Hematopoietic multipotent progenitor cell treated with erythropoietin and hydrocortisone succinate and interleukin-3 and kit ligand, for 6 days (in vitro differentiated cells): ENCODE measurements around the gene SMYD3.
"Not testable (repeated sequence)": the region's sequence is repeated elsewhere in the genome, so short reads cannot be mapped to it uniquely, and the experiment has no call there.

Experiments used
- DNase-seq: peaks from one replicate; pipeline ENCODE4 v3.0.0-alpha.2; 2015

SMYD3 gene

DNA sequence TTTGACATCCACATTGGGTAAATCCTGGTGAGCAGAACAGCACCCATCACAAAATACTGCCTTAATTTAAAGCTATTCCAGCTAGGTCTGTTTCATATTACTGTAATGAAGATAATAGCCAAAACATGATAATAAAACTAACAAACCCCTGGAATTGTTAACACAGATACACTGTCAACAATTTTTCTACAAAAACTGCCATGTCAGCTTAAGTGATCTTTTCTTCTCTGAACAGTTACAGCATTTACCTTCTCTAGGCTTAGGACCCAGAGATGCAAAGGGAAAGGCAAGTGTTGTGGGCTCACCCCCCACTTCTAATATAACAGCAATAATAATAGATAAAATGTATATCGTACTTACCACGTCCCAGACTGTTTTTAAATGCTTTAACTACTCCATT lies 92.1 kb downstream of the SMYD3 start:
- no peak for DNase-seq

DNA sequence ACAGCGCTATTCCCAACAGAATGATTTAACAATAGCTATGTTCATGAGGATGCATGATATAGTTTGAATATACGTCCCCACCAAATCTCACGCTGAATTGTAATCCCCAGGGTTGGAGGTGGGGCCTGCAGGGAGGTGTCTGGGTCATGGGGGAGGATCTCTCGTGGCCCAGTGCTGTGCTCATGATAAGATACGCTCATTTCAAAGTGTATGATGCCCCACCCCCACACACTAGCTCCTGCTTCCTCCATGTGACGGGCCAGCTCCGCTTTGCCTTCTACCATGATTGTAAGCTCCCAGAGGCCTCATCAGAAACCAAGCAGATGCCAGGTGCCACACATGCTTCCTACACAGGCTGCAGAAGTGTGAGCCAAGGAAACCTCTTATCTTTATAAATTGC lies 93.6 kb downstream of the SMYD3 start:
- DNase-seq, result no peak

DNA sequence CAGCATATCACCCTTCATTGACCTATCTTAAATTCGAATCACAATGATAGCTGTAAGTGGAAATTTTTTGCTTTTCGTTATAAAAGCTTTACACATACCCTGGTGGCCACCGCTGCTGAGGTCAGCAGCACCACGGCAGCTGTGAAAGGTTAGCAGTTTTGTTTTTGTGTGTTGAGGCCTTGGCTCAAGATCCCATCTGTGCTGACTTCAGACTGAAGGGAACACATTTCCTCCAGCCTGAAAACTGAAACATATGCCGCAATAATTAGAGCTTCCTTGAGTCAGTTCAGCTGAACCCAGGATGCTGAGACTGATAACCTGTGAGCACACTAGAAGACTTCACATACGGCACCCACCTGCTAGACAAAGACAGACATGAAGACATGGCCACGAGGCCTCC lies 103.0 kb downstream of the SMYD3 start:
- no peak for DNase-seq

DNA sequence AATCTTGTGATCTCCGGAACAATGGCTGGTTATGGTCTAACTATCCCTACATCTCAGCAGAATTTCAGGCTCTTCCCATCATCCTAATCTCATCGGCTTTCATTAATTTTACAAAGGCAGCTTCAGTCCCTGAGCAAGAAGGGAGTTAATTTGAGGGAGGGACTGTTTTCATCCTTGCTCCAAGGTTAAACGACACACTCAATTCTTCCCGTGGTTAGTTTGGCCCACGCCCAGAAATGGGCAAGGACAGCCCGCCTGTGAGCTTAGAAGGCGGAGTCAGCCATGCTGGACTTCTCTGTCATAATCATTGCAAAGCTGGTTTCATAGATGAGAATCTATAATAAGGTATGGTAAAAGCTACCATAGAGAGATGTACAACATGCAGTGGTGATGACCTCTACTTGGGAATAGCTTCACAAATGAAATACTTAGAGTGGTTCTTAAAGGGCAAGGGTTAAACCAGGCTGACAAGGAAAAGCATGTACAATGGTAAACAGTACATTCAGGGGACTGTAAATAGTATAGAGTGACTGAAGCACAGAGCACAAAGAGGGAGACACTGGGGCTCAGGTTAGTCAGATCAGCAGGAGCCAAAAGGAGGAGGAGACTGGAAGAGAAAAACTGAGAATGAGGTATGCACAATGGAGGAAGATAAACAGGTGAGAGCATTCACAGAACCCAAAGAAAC lies 108.8 kb downstream of the SMYD3 start:
- DNase-seq, result peak; percentile 61

DNA sequence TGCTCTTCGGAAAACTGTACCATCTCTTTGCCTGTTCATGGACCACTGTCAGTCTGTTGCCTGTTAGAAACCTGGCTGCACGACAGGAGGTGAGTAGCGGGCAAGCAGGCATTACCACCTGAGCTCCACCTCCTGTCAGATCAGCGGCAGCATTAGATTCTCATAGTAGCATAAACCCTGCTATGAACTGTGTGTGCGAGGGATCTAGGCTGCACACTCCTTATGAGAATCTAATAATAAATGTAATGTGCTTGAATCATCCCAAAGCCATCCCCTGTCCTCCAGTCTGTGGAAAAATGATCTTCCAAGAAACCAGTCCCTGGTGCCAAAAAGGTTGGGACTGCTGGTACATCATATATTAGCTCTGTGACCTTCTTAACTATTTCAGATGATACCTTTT lies 110.0 kb downstream of the SMYD3 start:
- no peak for DNase-seq

DNA sequence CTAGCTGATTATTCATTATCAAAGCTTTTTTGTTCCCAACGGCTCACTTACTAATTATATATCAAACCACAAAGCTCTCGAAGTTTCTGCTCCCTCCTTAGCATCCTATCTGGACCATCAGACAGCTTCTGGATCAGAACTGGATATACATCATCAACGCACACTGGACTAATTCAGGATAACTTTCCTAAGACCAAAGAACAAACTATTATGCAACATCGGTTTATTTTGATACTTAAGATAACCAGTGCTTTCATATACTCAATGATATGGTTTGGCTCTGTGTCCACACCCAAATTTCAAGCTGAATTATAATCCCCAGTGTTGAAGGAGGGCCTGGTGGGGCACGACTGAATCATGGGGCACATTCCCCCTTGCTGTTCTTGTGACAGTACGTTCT lies 110.8 kb downstream of the SMYD3 start:
- DNase-seq, result no peak

DNA sequence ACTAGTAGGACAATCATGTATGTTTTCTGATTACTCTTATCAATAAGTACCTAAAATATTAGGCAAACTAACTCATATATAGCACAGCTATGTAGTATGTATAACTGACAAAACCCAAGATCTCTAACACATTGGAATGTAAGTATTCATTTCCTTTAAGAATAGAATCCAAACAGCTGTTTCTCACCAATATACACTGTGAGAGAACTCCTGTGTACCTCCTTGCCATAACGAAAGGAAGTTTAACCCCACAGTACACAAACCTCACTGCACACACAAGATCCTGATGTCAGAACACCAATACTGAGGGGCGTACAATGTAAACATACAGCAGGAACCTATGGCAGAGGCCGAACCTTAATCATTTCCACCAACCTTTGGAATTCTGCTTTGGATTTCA lies 113.0 kb downstream of the SMYD3 start:
- no peak for DNase-seq

DNA sequence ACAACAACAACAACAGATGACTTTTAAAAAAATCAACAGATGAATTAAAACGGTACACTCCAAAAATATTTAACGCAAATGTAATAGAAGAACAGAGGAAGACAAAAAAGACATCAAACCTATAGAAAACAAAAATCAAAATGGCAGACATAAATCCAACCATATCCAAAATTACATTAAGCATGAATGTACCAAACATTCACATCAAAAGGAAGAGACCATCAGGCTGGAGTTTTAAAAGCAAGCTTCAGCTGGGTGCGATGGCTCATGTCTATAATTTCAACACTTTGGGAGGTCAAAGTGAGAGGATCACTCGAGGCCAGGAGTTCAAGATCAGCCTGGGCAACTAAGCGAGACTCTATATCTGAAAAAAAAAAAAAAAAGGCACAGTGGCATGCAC lies 116.2 kb downstream of the SMYD3 start:
- no peak for DNase-seq

DNA sequence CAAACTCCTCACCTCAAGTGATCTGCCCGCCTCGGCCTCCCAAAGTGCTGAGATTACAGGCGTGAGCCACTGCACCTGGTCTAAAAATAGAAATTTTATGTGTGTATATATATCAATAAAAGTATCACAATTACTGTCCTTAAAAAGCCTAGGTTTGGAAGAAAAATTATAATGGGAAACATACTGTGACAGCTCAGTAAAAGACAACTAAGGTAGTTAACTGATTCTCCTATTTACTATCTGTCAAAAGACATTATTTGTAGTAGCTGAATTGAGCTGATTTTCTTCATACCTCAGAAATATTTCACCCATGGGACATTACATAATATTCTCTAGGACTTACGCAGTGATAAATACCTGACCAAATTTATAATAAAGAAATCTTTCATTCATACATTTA lies 122.5 kb downstream of the SMYD3 start:
- no peak for DNase-seq

DNA sequence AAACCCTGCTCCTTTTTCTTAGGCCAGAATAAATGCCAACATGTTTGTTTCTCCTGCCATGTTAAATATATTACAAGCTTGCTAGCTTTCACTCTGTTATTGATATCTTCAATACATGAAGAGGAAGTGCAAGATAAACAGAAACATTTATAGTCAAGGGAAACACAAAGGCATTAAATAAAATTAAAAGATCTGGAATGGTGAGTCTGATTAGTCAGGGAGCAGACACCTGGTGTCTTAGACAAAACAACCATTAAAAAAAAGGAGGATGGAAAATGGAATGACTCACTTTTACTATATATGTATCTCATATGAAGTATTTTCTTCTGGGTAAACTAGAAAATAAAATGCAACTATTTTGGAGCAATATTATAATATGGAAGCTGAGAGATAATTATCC lies 123.3 kb downstream of the SMYD3 start:
- DNase-seq, result no peak

DNA sequence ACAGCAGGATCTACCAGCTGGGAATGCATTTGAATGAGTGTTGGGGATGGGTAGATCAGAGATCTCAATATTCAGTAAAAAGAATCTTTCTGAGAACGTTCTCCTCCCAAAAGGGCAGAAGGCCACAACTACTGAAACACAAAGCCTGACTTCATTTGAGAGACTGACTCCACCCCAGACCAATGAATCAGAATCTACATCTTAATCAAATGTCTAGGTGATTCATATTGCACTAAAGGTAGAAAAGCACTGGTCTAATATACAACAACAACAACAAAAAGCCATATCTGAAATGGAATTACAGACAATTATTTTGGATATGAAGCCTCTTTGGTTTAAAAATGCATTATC lies 123.9 kb downstream of the SMYD3 start:
- DNase-seq, result no peak

DNA sequence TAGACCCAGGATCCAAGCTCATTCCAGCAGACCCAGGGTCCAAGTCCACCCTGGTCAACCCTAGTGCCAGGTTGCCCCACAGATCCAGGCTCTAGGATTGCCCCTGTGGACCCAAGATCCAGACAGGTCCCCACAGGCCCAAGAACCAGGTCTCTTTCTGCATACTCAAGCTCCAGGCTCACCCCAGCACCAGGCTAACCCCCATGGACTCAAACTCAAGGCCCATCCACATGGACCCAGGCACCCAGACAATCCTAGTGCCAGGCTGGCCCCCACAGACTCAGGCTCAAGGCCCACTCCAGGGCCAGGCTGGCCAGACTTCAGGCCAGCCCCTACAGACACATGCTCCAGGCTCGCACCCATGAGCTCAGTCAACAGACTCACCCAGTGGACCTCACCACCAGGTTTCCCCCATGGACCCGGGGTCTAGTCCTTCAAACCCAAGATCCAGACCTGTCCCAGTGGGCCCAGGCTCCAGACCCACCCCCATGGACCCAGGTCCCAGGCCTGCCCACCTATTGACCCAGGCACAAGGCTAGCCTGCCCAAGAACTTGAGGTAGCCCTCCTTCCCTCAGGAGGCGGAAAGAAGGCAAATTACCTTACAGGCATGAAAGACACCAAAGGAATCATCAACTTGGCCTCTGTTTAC lies 124.4 kb downstream of the SMYD3 start:
- DNase-seq, result no peak

DNA sequence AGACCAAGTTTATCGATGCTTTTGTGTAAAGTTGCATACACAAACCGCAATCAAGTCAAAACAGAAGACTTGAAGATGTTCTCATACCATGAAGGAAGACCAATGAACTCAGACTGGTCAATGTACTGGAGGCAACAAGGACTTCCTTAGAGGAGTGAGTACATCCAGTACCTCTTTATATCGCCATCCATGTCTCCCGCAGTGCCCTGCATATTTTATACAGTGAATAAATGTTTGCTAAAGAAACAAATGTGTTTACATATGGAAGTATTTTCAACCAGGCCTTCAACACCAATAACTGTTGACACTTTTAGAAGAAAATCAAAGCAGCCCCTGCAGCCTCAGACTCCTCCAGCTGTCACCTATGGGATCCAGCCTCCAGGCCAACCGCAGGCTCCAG lies 125.6 kb downstream of the SMYD3 start:
- DNase-seq, result no peak

DNA sequence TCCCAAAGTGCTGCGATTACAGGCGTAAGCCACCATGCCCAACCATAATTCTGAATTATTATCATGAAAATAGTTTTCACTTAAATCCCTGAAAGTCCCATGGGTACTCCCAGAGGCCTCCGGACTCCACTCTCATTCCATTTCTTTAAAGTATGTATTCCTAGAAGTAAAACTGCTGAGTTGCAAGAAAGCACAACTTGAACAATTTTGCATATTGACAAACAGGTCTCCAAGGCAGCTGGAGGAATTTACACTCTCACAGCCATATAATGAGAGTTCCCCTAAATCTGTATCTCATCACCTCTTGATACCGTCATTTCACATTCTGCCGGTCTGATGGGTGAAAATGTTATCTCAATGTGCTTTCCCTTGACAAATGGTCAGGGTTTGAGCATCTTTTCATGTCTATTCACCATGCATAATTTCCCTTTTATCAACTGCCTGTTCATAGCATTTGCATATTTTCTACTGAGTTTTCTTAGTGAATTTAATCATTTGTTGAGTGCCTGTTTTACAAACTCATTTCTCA lies 129.4 kb downstream of the SMYD3 start:
- no peak for DNase-seq

DNA sequence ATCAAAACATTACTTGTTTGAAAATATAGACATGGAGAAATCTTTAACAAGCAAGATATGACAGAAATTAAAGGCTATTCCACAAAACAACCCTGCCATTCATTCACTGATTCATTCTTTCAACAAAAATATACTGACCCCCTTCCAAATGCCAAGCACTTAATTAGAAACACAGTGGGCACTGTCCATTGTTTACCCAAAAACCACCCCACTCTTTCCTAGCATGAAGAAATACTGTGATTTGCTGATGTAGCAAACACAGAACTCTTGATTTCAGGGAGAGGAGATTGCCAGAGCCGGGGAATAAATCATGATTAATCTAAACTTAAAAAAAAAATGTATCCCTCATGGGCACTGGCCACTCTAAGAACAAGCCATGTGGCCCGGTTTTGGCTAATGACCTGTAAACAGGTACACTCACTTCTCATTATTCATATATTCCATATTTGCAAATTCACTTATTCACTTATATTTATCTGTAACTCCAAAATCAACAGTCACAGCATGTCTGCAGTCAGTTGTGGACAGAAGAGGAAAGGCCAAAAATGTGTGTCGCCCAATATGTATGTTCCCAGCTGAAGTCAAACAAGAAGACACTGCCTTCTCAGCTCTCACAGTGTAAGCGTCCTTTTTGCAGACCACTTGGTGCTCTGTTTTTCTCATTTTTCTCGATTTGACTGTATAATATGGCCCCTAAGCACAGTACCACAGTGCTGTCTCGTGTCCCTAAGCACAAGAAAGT lies 133.1 kb downstream of the SMYD3 start:
- DNase-seq, result no peak

DNA sequence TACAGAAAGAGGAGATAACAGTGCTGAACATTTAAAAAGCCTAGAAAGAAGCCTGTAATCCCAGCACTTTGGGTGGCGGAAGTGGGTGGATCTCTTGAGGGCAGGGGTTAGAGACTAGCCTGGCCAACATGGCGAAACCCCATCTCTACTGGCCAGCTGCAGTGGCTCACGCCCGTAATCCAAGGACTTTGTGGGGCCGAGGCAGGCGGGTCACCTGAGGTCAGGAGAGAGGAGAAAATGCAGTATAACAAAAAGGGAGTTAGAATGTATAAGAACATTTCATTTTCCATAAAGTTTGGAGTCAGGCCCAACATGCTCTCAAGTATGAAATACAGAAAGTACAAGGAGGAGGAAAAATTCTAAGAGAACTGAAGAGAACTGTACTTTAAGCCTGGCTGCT lies 134.5 kb downstream of the SMYD3 start:
- DNase-seq, result no peak

DNA sequence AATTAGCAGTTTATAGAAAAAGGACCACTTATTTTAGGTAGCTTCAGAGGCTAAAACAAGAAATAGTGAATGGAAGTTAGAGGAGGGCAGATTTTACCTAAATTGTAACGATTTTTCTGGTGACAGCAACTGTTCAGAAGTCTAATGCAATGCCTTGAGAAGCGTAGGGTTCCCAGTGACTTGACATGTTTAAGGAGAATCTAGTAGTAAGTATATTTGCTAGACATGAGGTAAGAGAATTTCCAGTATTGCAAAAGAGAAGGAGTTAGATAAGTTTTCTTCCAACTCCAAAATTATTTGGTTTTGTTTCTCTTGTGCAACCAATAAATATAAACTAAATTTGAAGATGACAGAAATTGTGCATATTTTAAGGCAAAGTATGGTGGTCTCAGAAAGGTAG lies 140.0 kb downstream of the SMYD3 start:
- DNase-seq, result no peak

DNA sequence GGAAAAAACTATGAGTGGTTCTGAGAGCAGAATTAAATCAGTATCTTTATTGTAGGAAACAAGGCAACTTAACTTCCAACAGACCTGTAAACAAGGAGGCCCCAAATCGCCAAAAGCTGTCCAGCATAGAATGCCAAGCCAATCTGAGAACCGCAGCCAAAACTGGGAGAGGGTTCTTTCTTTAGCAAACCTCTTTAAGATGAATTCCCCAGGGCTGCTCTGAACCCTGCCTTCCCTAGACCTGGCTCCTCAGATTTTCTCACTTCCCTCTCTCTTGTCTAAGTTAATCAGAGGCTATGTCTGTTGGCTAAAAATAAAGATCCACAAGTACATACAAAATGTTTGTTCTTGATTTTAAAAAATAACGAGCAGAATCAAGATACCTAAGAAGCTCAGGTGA lies 141.4 kb downstream of the SMYD3 start:
- DNase-seq, result no peak

DNA sequence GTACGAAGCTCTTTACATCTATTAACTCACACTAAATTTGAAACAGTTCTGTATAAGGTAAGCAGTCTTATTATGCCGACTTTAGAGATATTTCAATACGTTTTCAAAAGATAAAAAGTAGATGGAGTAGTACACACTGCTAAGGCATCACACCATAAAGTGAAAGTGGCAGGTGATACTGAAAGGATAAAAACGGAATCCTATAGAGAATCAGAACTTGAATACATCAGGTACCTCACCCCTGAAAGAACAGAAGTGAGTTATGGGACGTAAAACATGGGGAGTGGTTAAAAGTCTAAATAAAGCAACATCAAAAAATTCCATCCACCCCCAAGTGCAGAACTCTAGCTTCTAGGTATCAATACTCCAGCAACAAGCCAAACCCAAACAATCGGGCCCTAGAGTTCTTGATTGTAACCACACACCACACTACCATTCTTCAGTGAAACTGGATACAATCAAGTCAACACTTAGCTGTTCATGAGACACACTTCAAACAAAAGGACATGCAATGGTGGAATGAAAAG lies 142.6 kb downstream of the SMYD3 start:
- DNase-seq, result no peak

DNA sequence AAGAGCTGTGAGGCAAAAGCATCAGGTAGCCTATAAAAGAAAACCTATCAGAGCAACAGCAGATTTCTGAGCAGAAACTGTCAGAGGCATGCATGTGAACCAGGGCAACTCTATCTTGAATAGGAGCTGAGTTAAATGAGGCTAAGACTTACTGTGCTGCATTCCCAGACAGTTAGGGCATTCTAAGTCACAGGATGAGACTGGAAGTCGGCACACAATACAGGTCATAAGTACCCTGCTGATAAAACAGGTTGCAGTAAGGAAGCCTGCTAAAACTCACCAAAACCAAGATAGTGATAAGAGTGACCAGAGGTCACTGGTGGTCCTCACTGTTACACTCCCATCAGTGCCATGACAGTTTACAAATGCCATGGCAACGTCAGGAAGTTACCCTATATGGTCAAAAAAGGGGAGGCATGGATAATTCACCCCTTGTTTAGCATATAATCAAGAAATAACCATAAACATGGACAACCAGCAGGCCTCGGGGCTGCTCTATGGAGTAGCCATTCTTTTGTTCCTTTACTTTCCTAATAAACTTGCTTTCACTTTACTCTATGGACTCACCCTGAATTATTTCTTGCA lies 150.0 kb downstream of the SMYD3 start:
- DNase-seq, result not testable (repeated sequence)

DNA sequence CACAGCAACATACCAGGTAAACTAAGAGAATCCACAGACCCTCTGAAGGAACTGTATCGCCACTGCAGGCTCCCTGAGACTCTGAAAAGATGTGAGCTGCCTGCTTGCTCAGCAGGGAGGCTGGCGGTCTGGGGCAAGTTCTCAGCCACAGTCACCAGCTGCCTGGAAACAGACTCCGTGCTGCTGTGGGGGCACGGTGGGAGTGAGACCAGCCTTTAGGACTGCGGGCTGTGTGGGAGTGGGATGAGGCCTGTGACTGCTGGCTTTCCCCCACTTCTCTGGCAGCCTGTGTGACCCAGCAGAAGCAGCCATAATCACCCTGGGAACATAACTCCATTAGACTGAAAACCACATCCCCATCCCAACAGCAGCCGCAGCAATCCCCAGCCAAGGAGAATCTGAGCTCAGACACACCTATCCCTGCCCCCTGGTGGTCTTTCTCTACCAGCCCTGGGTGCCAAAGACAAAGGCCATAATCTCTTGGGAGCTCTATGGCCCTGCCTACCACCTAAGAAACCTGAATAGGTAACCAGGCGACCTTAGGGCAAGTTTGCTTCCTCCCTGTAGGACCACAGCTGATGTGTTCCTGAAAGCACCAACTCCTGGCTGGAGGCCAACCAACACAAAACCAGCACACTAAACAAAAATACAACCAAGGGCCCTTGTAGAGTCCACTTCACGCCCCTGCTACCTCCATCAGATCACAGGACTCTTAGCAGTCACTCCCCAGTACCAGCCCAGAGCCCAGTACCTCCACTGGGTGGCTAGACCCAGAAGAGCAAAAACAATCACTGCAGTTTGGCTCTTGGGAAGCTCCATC lies 151.5 kb downstream of the SMYD3 start:
- no peak for DNase-seq

DNA sequence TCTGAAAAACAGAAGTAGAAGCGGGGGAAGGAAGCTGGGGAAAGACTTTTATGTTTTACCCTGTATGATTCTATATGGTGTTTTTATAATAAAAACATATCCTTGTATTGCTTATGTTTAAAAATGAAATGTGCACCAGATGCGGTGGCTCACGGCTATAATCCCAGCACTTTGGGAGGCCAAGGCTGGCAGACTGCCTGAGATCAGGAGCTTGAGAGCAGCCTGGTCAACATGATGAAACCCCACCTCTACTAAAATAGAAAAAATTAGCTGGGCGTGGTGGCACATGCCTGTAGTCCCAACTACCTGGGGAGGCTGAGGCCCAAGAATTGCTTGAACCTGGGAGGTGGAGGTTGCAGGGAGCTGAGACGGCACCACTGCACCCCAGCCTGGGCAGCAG lies 155.4 kb downstream of the SMYD3 start:
- no peak for DNase-seq

DNA sequence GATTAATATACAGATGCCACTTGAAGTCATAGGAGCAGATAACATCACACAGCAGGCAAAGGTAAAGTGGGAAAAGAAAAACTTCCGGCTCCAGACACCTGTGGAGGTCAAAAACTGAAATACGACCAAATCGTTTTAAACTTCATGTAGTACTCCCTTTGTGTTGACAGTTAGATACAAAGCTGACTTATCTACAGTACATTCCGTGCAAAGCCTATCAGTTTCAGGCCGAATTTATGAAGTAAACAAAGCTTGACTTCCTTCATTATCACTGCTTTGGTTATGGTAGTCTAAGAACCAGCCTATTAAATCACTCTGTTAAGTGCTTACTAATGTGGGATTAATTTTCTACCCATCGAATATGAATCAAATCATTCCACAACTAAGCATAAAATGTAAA lies 156.3 kb downstream of the SMYD3 start:
- DNase-seq, result peak; percentile 21
